GM12864 (cell line): ENCODE results near the gene ZBTB39.
"Not testable (repeated sequence)": the region's sequence is repeated elsewhere in the genome, so short reads cannot be mapped to it uniquely, and the experiment has no call there.

Experiments
- DNase-seq: peaks from one replicate; pipeline ENCODE4 v3.0.0-alpha.2; 2011; ENCODE audit warnings: low read depth
- H3K4me3 ChIP-seq: 2 replicates; pipeline ENCODE4 v1.5.1; 2011; ENCODE audit warnings: mild to moderate bottlenecking, low read depth, low read length, control low read depth
- CTCF ChIP-seq: IDR thresholded peaks from 2 replicates; pipeline ENCODE4 v1.5.1; 2011; ENCODE audit warnings: low read depth, mild to moderate bottlenecking, moderate library complexity, low read length, control low read depth, inconsistent platforms; ENCODE audit errors: missing control alignments

Gene ZBTB39

DNA sequence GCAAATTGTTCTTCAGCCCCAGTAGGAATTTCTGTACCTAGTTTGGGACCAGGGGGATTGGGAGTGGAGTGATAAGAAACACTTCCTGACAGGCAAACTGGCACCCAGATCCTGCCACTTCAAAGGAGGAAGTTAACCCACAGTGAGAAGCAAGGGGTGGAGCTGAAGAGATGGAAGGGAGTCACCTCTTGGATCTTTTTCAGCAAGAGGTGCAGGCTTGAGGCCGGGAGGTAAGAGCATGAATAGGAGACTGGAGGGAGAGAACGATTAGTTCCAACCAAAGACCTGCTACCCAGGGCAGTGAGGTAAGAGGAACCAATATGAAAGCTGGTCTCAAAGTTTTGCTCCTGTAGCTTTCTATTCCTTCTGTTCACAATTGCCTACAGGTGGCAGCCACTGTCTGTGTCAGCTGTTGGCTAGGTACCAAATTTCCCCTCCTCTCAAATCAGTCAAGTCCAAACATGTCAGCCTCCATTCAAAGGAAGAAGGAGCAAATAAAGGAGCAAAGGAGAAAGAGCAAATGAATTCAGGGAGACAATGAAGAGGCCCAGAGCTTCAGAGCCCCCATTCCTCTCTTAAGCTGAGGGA lies 24.9 kb upstream of the ZBTB39 start:
- TF ChIP-seq CTCF: peak; percentile 13
- no peak for DNase-seq
- H3K4me3 ChIP-seq: no peak overlapping the region

DNA sequence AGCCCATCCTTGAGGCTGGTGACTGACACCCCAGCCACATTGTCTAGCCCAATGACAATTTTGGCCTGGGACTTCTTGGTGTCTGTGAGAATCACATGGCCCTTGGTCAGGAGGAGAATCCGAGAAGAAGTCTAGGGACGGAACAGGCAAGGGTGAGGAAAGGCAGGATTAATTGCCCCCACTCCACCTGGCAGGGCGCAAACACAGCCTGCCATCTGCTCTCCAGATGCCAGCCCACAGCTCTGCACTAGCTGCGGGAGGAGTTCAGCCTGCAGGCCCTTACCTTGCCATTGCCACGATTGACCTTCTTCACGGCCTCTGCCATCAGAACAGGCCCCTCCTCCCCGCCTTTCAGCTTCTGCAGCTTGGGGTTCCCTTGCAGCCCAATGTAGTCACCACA lies 23.1 kb upstream of the ZBTB39 start:
- DNase-seq: no peak
- no peak for TF ChIP-seq CTCF

GRCh38 chr12:57027805-57028153 lies 21.4 kb upstream of the ZBTB39 start:
- no peak overlapping the region for H3K4me3 ChIP-seq
- TF ChIP-seq CTCF: no peak
- DNase-seq: no peak

More for the DNA sequence above, 23.1 kb upstream of the ZBTB39 start:
- H3K4me3 ChIP-seq: no peak overlapping the region

- DNase-seq: no peak
- TF ChIP-seq CTCF: no peak
- H3K4me3 ChIP-seq: no peak overlapping the region
These were observed 20.9 kb upstream of the ZBTB39 start for GRCh38 chr12:57027011-57027804.

DNA sequence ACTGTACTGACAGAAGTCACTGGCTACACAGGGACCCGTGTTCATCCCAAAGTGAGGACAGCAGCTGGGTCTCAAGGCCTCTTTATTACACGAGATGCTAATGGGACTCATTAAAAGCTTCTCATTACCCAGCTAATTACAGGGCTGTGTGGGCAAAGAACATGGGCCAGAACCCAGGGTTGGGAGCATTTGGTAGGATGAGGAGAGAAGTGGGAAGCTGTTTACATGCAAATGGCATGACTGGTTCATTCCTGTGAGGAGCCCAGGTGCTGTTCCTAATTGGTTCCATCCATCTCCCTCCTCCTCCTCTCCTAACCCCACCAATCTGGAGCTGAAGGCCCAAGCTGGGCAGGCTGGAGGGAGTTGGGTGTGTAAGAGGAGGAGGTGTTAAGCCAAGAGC lies 18.9 kb upstream of the ZBTB39 start:
- TF ChIP-seq CTCF: no peak
- no peak overlapping the region for H3K4me3 ChIP-seq
- DNase-seq: no peak

- not testable (repeated sequence) for H3K4me3 ChIP-seq, DNase-seq
These were observed 16.0 kb upstream of the ZBTB39 start for GRCh38 chr12:57022324-57022723.

DNA sequence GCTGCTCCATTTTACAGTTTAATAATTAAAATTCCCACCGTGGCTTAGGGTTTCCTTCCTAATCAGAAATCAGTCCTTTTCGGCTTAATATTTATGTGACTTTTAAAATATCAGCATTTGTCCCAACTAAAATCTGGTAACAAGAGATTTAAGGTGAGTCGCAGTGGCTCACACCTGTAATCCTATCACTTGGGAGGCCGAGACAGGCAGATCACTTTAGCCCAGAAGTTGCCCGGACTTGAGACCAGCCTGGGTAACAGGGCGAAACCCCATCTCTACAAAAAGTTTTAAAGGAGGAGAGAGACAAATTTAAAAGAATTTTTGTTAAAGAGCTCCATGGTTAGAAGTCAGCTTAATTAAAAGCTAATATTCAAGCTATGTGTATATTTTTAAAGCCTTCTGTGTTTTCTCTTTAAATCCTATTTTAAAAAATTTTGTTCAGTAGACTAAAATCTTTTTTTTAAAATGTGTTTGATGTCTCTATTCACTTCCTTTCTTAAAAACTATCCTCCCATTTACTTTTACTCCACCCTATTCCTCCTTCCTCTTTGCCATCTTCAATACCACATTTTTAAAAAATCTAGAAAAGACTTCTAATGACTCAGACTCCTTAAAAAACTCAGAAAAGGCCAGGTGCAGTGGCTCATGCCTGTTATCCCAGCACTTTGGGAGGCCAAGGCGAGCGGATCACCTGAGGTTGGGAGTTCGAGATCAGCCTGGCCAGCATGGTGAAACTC lies 13.8 kb upstream of the ZBTB39 start:
- no peak for TF ChIP-seq CTCF
- DNase-seq: no peak
- no peak overlapping the region for H3K4me3 ChIP-seq
